Ascending aorta (tissue), 2 donors: ENCODE results near the gene GPR137. TPM values are rescaled to one million over a fixed set of nuclear protein-coding genes. Genes with fewer than 3 reads are reported as not detected.
"Not testable (repeated sequence)": the region's sequence is repeated elsewhere in the genome, so short reads cannot be mapped to it uniquely, and the experiment has no call there.

ENCODE experiments used
- DNase-seq, 2 donors: peaks; one replicate each; pipeline ENCODE4 v3.0.0-alpha.2; 2019; ENCODE audit warnings: low spot score in 2 of 2
- H3K27ac ChIP-seq, 2 donors: fragments of 200-600 bp; sonication (generic); one replicate each; pipeline ENCODE4 v1.5.1; 2016 to 2017; ENCODE audit warnings: mild to moderate bottlenecking in 1 of 2
- H3K27me3 ChIP-seq: fragments of 200-600 bp; sonication (generic); one replicate; pipeline ENCODE4 v1.5.1; 2017
- H3K36me3 ChIP-seq, 2 donors: fragments of 200-600 bp; sonication (generic); one replicate each; pipeline ENCODE4 v1.5.1; 2016
- H3K4me1 ChIP-seq, 2 donors: fragments of 200-600 bp; sonication (generic); one replicate each; pipeline ENCODE4 v1.5.1; 2016 to 2017; ENCODE audit warnings: mild to moderate bottlenecking in 1 of 2
- H3K4me3 ChIP-seq, 2 donors: fragments of 200-600 bp; sonication (generic); one replicate each; pipeline ENCODE4 v1.5.1; 2016 to 2017; ENCODE audit warnings: mild to moderate bottlenecking in 1 of 2
- H3K9me3 ChIP-seq, 2 donors: fragments of 200-600 bp; sonication (generic); one replicate each; pipeline ENCODE4 v1.5.1; 2016
- CTCF ChIP-seq, 3 experiments: fragments of 200-600 bp in 2 of 3; fragments of 450-650 bp in 1 of 3; sonication (generic) in 2 of 3; IDR thresholded peaks; one replicate each; pipeline ENCODE4 v1.5.1; 2016 to 2019; ENCODE audit warnings: antibody characterized with exemption in 3 of 3, mild to moderate bottlenecking in 1 of 3, moderate library complexity in 1 of 3
- intact Hi-C: fragments of 100-400 bp; cut with DNase I; formaldehyde crosslinking; loops from one replicate; pipeline ENCODE4 v1.15.1; 2023
- total RNA-seq: library from RNA; depleted of rRNA; stranded (reverse); fragments of >200 nt; gene quantifications from one replicate; pipeline ENCODE4 v1.1.0, GENCODE V29; 2016

The GPR137 gene
- total RNA-seq, 1 donor from 2014 or later = 3.9 TPM

GRCh38 chr11:64244966-64245365 lies 40.7 kb upstream of the GPR137 start:
- H3K9me3 ChIP-seq = no peaks in the 10 kb centered on the region
- H3K27me3 ChIP-seq = no peaks in the 10 kb centered on the region
- no peak for DNase-seq
- H3K4me3 ChIP-seq = peak overlapping the region; percentile 68 to 79
- intact Hi-C loops = no loop called here
- no peak for TF ChIP-seq CTCF (IDR thresholded peaks at IDR 0.05)
- H3K36me3 ChIP-seq = peaks cover 11 to 13% of the 10 kb centered on the region in 2 donors
- H3K4me1 ChIP-seq = peaks cover 15 to 29% of the 10 kb centered on the region in 2 donors
- H3K27ac ChIP-seq = peak overlapping the region; percentile 80 to 94

- Histone ChIP-seq H3K4me3 (peak overlapping the region; percentile 68 to 79), H3K27ac (peak overlapping the region; percentile 80 to 94), H3K4me1 (peaks cover 15 to 26% of the 10 kb centered on the region in 2 donors), H3K27me3 (no peaks in the 10 kb centered on the region), H3K36me3 (peaks cover 11 to 13% of the 10 kb centered on the region in 2 donors), H3K9me3 (no peaks in the 10 kb centered on the region)
- DNase-seq = peak in 1 of 2 donors; percentile 85
- TF ChIP-seq CTCF (IDR thresholded peaks at IDR 0.05) = no peak
- intact Hi-C loops = no loop called here
These were observed 40.2 kb upstream of the GPR137 start for GRCh38 chr11:64245401-64245796.

GRCh38 chr11:64245797-64246620 lies 39.6 kb upstream of the GPR137 start:
- H3K27me3 ChIP-seq = no peaks in the 10 kb centered on the region
- H3K9me3 ChIP-seq = no peaks in the 10 kb centered on the region
- H3K27ac ChIP-seq = peak overlapping the region; percentile 80 to 94
- intact Hi-C loops = no loop called here
- DNase-seq = peak; percentile 87 to 95
- peak overlapping the region; percentile 68 to 79 for H3K4me3 ChIP-seq
- peaks cover 11 to 13% of the 10 kb centered on the region in 2 donors for H3K36me3 ChIP-seq
- H3K4me1 ChIP-seq = peaks cover 15 to 30% of the 10 kb centered on the region in 2 donors
- no peak for TF ChIP-seq CTCF (IDR thresholded peaks at IDR 0.05)

GRCh38 chr11:64246621-64246870 lies 39.1 kb upstream of the GPR137 start:
- peak in 1 of 3 experiments; percentile 3 for TF ChIP-seq CTCF (IDR thresholded peaks at IDR 0.05)
- H3K9me3 ChIP-seq, H3K27me3 ChIP-seq, DNase-seq, intact Hi-C loops: not testable (repeated sequence)
- Histone ChIP-seq H3K36me3 (peaks cover 11 to 13% of the 10 kb centered on the region in 2 donors), H3K4me1 (peaks cover 15 to 30% of the 10 kb centered on the region in 2 donors), H3K4me3 (peak overlapping the region; percentile 68 to 79), H3K27ac (peak overlapping the region; percentile 80 to 94)

GRCh38 chr11:64246871-64247728 lies 38.5 kb upstream of the GPR137 start, which contains the start of gene PPP1R14B:
Gene PPP1R14B, minus strand, starts transcription at chr11:64246943. Its CDS starts 270 bp downstream, at chr11:64246673.
- Histone ChIP-seq H3K4me1 (peaks cover 15 to 29% of the 10 kb centered on the region in 2 donors), H3K4me3 (peak within 1 kb of the TSS; percentile 68 to 79), H3K27ac (peak within 1 kb of the TSS; percentile 80 to 94), H3K27me3 (no peaks in the 10 kb centered on the region), H3K36me3 (peaks cover 11 to 13% of the 10 kb centered on the region in 2 donors), H3K9me3 (no peaks in the 10 kb centered on the region)
- intact Hi-C loops = no loop called here
- peak in 1 of 2 donors; percentile 94 for DNase-seq
- peak in 2 of 3 experiments; percentile 14 to 26 for TF ChIP-seq CTCF (IDR thresholded peaks at IDR 0.05)
